ENCODE data around the gene PIP4K2B.

The PIP4K2B gene

DNA sequence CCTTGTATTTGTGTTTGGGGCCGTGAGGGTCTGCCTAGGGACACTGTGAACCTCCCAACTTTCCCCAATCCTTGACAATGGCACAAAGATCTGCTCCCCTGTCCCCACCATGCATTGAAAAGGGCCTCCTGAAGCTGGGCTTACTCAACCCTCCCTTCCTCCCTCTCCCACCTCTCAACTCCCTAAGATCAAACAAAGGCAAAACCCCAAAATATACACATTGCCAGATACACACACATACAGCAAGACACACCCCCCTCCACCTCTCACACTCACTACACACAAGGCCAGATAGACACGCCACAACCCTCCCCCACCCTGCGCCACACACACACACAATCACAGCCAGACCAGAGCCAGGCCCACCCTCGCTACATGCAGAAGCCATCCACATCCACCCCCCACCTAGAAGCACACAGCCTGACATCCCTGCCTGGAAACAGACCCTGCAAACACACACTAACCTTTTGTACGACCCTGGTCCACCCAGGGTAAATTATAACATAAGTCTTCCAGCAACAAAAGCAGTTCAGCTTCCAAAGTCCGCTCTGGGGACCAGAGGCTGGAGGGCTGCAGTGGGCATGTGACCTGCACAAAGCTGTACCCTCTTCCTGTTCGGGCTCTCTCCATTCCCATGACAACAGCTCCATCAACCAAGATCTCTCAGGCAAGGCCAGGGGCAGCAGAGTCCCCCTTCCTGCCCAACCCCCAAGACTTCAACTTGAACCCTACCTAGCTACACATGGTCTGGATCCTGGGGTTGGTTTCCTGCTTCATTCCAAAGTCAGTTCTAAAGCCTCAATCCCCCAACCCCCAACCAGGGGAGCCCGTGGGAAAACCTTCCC lies 53.1 kb downstream of the PIP4K2B start:
- no peak for ATAC-seq
- DNase-seq, result no peak

DNA sequence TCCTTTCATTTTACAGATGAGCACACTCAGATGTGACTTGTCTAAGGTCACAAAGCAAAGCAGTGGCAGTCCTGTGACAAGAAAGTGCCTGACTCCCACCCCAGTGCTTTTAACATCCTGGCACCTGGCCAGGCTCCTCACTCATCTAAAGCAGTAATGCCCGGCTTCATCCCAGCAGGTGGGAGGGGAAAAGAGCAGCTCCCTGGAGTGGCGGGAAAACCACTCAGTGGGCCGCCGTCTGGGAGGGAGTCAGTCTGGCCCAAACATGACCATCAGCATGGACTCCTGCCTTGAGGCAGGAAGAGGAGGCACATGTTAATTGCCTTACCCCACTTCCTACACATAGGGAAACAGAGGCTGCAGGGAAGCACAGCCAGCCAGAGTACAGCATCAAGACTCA lies 53.8 kb downstream of the PIP4K2B start:
- ATAC-seq, result no peak
- no peak for DNase-seq

DNA sequence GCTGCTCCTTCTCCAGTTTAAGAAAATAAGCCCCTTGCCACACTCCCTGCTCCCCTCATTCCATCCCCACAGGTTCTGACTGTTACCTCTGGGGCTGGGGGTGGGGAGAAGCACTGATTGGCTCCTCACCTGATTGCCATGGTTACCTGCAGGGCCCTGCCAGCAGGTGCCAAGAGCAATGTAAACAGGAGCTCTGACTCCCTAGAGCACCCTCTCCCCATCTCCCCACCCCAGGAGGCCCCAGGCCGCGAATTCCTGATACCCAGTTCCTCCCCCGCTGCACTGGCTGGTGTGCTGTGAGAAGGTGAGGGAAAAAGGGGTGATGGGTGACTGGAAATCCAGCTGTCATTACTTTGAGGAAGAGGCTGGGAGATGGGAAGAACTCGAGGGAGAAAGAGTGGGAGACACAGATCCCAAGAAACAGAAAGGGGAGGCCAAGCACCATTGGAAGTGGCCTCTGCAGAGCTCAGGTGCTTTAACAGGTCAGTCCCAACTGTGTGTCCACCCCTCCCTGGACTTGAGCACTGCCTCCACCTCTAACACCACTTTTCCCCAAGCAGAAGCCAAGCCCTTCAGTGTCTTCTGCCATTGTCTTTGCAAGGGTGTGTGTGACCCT lies 55.7 kb downstream of the PIP4K2B start:
- DNase-seq (no peak), ATAC-seq (no peak)

DNA sequence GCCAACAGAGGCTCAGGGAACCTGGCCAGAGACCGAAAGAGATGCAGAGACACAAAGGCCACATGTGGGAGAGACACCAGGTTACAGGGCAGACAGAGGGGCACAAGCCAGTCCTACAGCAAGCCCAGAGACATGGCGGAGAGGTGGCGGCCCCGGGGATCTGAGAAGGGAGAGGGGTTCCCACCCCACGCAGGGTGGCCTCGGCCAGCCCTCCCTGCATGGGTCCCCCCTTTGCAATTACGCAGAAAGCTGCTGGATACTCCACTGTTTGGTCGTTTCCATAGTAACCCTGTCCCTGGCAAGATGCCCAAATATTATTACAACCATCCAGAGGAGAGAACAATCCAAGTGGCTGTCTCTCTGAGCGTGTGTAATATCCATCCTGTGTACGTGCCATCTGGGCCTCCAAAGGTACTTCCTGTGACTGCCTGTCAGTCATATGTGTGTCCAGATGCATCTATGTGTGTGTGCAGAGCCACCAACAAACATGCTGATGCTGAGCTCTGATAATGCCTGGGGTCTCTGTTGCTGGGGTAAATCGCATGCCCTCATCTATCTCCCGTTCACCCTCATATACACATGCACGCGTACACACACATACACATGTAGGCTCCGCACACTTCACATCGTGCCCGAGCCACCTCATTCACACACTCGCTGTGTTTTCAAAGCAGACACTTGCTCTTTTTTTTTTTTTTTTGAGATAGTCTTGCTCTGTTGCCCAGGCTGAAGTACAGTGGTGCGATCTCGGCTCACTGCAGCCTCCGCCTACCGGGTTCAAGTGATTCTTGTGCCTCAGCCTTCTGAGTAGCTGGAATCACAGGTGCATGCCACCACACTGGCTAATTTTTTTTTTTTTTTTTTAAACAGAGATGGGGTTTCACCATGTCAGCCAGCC lies 56.7 kb downstream of the PIP4K2B start:
- ATAC-seq, result no peak
- no peak for DNase-seq

DNA sequence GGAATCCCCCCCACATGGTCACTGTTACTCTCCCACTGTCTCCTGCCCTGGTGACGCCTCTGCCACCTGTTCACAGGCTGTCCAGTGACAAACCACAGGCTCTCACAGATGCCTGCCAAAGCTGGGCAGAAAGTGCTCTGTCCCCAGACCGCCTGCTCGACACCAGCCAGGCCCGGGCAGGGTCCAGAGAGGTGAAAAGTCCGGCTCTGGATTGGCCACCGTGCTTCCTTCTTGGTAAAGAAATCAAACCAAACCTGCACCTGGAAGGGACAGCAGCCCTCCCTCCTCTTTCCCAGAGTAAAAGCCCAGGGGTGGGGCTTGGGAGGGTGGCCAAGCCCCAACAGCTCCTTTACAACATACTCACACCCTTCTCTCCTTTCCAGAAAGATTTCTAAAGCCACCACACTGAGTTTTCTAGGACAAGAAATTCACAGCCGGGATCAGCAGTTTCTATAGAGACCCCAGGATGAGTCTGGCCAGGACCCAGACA lies 57.4 kb downstream of the PIP4K2B start:
- ATAC-seq (no peak), DNase-seq (no peak)

DNA sequence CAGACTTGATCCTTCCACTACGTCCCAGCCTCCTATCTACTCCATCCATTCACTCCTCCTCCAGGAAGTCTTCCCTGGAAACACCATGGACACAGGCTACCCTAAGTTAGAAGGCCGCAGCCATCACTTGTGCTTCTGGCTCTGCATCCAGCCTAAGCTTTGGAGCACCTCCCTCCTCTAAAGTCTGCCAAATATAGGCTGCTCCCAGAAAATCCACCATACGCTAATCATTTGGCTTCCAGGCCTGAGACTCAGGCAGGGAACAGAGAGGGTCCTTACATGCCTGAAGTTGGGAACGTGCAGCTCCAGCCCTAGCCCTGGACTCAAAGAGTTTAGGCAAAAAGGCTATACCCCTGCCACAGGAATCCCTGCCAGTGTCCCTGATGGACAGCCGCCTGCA lies 57.9 kb downstream of the PIP4K2B start:
- ATAC-seq, result no peak
- DNase-seq, result no peak

DNA sequence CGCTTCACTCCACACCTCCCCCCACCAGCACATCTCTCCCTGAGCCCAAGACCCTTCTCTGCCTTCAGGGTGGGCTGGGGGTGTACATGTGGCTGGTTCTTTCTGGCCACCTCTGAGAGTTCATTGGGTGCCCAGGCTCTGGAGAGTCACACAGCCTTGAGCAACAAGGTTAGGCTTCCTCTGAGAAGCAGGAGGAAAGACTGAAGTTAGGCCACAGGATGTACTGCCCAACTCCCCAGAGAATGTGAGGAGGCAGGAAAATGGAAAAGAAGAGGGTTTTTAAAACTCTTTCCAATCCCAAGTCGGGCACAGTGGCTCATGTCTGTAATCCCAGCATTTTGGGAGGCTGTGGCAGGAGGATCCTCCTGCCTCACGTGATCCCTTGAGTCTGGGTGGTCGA lies 58.5 kb downstream of the PIP4K2B start:
- ATAC-seq (no peak), DNase-seq (no peak)

DNA sequence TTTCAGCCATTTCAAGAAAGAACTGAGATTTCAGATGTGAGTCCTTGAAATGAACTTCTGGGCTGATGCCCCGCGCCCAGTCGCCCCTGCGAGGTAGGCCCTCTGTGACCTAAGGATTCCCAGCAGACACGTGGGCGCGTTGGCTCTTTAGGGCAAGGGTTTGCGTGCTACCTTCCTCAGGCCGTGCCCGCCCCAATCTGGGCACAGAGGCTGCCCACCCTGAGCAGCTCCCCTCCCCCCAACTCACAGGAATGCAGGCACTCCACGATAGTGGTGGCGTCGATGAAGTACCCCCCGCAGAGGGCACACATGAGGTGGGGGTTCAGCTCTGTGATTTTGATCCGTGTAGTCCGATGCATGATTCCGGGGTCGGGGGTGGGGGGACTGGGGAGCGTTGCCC lies 59.3 kb downstream of the PIP4K2B start:
- ATAC-seq (no peak), DNase-seq (no peak)

DNA sequence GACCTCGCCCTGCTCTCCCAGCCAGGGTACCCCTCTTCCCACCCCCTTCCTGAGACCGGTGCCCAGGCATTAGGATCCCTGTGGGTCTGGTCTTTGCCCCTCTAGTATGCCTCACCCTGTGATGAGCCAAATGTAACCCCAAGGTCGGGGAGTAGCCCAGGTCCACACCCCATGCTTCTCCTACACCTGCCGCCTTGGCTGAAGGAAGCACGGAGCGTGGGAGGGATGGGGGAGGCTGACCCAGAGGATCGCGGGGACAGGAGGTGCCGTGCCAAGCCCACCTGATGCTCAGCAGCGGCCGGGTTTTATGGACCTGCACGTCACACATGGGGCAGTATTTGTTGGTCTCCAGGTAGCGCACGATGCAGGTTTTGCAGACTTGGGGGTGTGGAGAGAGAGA lies 60.1 kb downstream of the PIP4K2B start:
- no peak for ATAC-seq

DNA sequence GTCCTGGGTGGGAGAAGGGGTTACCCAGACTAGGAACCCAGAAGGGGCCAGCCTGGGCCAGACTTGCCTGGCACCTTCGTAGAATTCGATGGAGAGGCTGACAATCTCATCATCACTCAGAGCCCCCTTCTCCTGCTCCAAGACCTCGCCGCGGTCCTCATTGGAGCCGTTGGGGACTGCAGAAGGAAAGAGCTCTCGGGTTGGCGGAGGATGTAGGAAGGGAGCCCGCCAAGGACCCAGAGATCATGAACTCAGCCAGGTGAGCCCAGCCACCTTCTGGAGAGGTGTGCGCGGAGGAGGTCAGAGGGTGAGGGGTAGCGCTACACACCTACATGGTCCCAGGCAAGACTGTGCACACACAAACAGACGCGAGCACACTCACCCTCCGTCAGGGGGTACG lies 60.7 kb downstream of the PIP4K2B start:
- no peak for DNase-seq
- no peak for ATAC-seq

More for the DNA sequence above, 60.1 kb downstream of the PIP4K2B start:
- no peak for DNase-seq

DNA sequence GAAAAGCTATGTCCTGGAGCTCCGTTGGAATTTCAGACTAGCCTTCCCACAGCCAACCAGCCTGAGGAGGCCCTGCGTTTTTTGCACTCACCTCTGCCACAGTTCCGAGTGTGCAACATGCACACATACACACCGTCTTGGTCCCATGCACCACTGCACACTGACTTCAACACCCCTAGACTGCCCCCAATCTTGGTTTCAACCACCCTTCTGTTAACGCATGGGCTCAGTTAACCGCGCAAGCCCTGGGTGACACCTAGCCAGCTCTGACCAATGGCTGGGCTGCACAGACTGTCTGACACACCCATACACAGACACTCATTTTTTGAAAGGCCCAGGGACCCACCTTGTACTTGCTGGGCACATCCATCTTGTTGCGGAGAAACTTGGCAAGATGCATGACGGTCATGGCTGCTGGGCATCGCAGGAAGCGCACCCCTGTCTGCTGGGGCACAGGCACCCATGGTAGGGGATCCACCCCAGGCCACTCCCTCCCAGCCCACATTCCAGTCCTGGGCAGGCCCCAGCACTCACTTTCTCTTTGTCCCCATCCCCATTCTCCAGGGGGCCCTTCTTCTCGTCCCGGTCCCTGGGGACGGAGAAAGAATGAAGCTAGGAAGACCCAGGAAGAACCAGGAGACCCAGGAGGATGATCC lies 61.2 kb downstream of the PIP4K2B start:
- no peak for DNase-seq
- ATAC-seq, result no peak

DNA sequence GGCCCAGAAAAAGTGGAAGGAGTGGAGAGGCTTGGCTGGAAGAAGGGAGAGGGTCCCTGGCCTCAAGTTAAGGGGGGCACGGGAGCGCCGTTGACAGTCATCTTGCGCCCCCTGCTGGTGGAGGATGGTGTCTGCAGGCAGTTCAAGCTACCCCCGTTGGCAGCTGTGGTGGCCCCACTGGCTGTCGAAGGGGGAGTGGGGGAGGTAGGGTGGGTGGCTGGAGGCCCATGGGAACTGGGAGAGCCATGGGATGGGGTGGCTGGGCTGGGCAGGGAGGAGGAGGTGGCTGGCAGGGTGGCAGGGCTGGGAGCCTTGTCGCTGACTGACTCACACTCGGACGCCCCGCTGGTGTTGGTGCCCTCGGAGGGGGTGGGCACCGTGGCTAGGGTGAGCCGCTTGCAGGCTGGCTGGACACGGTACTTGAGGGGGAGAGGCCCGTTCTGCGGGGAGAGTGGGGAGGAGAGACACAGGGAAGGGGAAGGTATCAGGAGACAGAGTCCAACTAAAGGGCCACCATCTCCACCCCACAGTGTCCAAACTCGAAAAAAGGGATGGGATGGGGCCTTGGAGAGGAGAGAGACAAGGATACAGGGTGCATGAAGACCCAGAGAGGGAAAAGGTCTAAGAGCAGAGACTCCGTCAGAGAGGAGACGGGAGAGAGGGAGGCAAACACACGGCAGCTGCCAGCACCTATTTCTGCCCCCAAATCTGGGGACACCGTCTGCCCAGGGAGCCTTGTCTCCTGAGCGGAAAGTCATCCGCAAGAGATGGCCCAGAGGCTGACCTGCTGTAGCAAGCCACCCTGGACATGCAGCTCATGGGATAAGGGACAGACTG lies 64.0 kb downstream of the PIP4K2B start:
- ATAC-seq (no peak), DNase-seq (peak; percentile 87)

DNA sequence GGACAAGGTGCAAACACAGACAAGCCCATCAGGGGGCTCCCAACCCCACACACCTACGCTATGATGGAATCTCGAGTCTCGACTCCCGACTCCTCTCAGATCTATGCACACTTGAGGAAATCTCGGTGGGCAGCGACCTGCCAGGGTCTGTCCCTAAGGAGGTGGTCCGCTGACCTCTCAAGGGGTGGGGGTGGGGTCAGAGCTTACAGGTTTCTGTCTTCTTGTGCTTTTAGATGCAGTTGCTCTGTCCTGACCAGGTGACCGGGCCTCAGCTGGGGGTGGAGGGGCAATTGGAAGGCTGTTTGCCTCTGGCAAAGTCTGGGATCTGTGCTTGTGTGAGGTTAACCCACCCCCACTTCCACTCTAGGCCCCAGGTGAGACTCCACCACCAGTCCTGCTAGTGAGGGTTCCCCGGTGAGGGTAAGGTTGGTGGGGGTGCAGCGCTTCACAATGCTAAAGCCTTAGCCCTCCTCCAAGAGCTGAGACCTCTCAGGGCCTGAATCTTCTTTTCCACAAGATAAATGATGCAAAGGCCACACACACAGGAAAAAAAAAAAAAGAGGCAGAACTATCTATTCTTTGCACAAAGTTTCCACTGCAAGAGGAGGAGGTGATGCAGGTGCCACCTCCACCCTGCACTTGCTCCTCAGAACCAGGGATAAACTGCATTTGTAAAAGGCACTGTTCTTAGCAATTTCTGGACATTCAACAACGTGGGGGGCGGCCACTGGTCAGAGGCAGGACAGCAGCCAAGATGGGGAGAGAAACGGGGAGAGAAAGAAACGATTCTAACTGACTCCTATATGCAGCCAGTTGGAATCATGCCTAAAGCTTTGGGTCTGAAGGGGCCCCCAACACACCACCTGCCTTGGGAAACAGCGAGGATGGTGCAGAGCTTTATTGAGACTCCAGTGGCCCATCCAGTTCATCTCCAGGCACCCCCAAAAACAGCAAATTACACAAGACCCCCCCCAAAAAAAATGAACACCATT lies 65.1 kb downstream of the PIP4K2B start:
- ATAC-seq, result peak; percentile 43
- DNase-seq, result peak; percentile 44

DNA sequence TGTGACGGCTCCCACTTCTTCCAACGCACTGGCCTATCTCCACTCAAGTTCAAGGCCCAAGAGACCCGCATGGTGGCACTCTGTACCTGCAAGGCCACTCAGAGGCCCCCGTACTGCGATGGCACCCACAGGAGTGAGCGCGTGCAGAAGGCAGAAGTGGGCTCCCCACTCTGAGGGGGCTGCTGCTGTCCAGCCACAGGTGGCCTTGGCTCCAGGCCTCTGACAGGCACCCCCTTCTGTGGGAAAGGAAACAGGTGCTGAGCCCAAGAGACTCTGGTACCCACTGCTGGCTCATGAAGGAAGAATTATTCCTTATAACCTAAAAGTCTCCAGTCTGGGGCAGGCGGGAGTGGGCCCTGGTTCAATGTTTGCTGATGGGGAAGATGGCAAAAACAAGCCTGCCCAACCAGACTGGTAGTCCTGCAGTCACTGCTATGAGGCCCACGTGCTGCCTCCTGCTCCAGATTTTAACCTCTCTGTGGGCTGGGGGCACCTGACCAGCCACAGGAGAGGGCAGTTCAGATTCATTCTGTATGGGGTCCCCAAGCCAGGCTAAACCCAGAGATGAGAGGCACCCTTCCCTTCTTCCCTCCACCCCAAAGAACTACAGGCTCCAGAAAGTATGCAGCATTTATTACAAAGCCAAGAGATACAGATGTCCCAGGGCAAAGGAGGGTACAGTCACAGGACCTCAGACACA lies 65.9 kb downstream of the PIP4K2B start:
- ATAC-seq, result no peak
- DNase-seq, result no peak

DNA sequence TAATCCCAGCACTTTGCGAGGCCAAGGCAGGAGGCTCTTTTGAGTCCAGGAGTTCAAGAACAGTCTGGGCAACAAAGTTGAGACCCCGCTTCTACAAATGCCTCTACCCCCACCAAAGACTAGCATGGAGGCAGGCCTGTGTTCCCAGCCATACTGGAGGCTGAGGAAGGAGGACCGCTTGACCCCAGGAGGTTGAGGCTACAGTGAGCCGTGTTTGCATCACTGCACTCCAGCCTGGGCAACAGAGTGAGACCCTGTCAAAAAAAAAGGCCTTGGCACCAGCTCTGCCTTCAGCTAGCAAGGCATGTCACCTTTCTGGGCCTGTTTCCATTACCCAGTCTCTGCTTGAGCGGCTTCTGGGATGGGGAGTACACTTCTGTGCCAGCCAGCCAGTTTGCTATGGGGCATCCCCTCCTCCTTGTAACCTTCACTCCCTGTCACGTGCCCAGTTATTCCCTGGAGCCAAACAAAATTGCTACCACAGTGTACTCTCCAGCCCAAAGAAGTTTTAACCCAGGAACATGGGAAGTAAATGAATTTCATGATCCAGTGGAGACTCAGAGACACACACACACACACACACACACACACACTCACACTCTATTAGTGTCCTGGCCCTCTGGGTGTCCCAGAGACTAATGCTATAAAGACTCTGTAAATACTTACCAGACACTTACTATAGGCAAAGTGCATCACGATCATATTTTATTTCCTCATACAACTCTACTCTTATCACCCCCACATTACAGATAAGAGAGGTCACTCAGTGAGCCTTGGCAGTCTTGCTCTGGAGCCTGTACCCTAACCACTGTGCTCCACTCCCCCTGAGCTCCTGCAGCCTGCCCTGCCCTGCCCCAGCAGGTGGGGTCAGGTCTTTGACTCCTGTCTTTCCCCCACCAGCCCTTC lies 66.7 kb downstream of the PIP4K2B start:
- ATAC-seq, result no peak
- DNase-seq, result no peak

DNA sequence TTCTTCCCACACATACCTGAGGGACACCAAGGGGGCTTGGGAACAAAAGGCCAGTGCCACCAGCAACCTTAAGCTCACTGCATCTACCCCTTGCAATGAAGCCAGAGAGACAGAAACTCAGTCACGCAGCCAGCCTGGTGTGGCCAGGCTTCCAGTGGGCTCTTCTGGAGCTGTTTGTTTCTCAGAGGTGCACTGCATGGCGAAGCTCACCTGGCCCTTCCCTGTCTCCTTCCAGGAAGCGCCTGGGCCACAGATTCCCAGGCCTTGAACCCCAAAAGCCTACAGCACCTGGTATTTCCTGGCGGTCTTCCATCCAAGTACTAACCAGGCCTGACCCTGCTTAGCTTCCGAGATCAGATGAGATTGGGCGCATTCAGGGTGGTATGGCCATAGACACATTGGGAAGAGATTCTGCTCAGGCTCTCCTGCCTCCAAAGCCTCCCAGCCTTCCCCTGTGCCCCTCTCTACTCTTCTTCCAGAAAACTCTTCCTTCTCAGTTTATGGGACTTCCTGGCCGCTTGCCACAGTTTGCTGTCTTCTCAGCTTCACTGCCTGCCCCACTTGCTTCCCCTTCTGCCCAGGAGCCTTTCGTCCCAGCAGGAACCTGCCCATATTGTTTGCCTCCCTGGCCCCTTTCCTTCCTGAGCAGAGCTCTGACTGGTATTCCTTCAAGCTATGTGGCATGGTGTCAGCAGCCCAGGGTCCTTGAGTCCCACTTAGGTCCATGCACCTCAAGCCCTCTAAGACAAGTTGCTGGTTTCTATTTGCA lies 67.6 kb downstream of the PIP4K2B start:
- DNase-seq (no peak), ATAC-seq (no peak)
